ENCODE results near the gene QKI.
A peak's percentile ranks its signal among the peaks of the same experiment; 100 is the strongest.

The QKI gene

GRCh38 chr6:163414117-163414945, at the start of gene QKI:
Gene QKI (plus strand): TSS chr6:163414718. CDS start chr6:163415194, 476 bp downstream.
- H3K9me3 ChIP-seq (ENCODE audit: control insufficient read depth, low read length): no peaks in the 10 kb centered on the region
- no peaks in the 10 kb centered on the region for H3K27me3 ChIP-seq (ENCODE audit: control insufficient read depth, insufficient read depth, low read length)
- H3K4me3 ChIP-seq (ENCODE audit: low read length): peak within 1 kb of the TSS; percentile 76

GRCh38 chr6:163366288-163366687, 48.2 kb upstream of the QKI start:
- Histone ChIP-seq H3K27me3 (ENCODE audit: control insufficient read depth, insufficient read depth, low read length) (no peaks in the 10 kb centered on the region), H3K4me1 (ENCODE audit: control insufficient read depth, insufficient read depth, low read length) (no peaks in the 10 kb centered on the region), H3K36me3 (ENCODE audit: control insufficient read depth, insufficient read depth, low read length) (no peaks in the 10 kb centered on the region), H3K9me3 (ENCODE audit: control insufficient read depth, low read length) (no peaks in the 10 kb centered on the region), H3K4me3 (ENCODE audit: low read length) (no peak overlapping the region), H3K9ac (ENCODE audit: low read length) (no peak overlapping the region)

More at GRCh38 chr6:163414117-163414945, at the start of gene QKI:
- Histone ChIP-seq H3K4me1 (ENCODE audit: control insufficient read depth, insufficient read depth, low read length) (peaks cover 1% of the 10 kb centered on the region), H3K9ac (ENCODE audit: low read length) (peak within 1 kb of the TSS; percentile 86), H3K36me3 (ENCODE audit: control insufficient read depth, insufficient read depth, low read length) (no peaks in the 10 kb centered on the region)

GRCh38 chr6:163367497-163368183, 46.9 kb upstream of the QKI start:
- no peaks in the 10 kb centered on the region for H3K4me1 ChIP-seq (ENCODE audit: control insufficient read depth, insufficient read depth, low read length)
- no peaks in the 10 kb centered on the region for H3K9me3 ChIP-seq (ENCODE audit: control insufficient read depth, low read length)
- H3K27me3 ChIP-seq (ENCODE audit: control insufficient read depth, insufficient read depth, low read length): no peaks in the 10 kb centered on the region
- no peaks in the 10 kb centered on the region for H3K36me3 ChIP-seq (ENCODE audit: control insufficient read depth, insufficient read depth, low read length)
- no peak overlapping the region for H3K4me3 ChIP-seq (ENCODE audit: low read length)
- no peak overlapping the region for H3K9ac ChIP-seq (ENCODE audit: low read length)

- Histone ChIP-seq H3K36me3 (ENCODE audit: control insufficient read depth, insufficient read depth, low read length) (no peaks in the 10 kb centered on the region), H3K9ac (ENCODE audit: low read length) (no peak overlapping the region), H3K4me1 (ENCODE audit: control insufficient read depth, insufficient read depth, low read length) (no peaks in the 10 kb centered on the region), H3K9me3 (ENCODE audit: control insufficient read depth, low read length) (no peaks in the 10 kb centered on the region), H3K4me3 (ENCODE audit: low read length) (no peak overlapping the region), H3K27me3 (ENCODE audit: control insufficient read depth, insufficient read depth, low read length) (no peaks in the 10 kb centered on the region)
Measured at GRCh38 chr6:163369141-163369540, 45.4 kb upstream of the QKI start.

- Histone ChIP-seq H3K36me3 (ENCODE audit: control insufficient read depth, insufficient read depth, low read length) (no peaks in the 10 kb centered on the region), H3K4me1 (ENCODE audit: control insufficient read depth, insufficient read depth, low read length) (no peaks in the 10 kb centered on the region), H3K9me3 (ENCODE audit: control insufficient read depth, low read length) (no peaks in the 10 kb centered on the region), H3K9ac (ENCODE audit: low read length) (no peak overlapping the region), H3K27me3 (ENCODE audit: control insufficient read depth, insufficient read depth, low read length) (no peaks in the 10 kb centered on the region), H3K4me3 (ENCODE audit: low read length) (no peak overlapping the region)
Measured at GRCh38 chr6:163369628-163370365, 44.7 kb upstream of the QKI start.

GRCh38 chr6:163370464-163371117, 43.9 kb upstream of the QKI start:
- Histone ChIP-seq H3K9me3 (ENCODE audit: control insufficient read depth, low read length) (no peaks in the 10 kb centered on the region), H3K9ac (ENCODE audit: low read length) (no peak overlapping the region), H3K4me3 (ENCODE audit: low read length) (no peak overlapping the region), H3K27me3 (ENCODE audit: control insufficient read depth, insufficient read depth, low read length) (no peaks in the 10 kb centered on the region), H3K36me3 (ENCODE audit: control insufficient read depth, insufficient read depth, low read length) (no peaks in the 10 kb centered on the region), H3K4me1 (ENCODE audit: control insufficient read depth, insufficient read depth, low read length) (no peaks in the 10 kb centered on the region)

- Histone ChIP-seq H3K36me3 (ENCODE audit: control insufficient read depth, insufficient read depth, low read length) (no peaks in the 10 kb centered on the region), H3K9me3 (ENCODE audit: control insufficient read depth, low read length) (no peaks in the 10 kb centered on the region)
Measured at GRCh38 chr6:163371129-163371528, 43.4 kb upstream of the QKI start.

GRCh38 chr6:163373240-163373639, 41.3 kb upstream of the QKI start:
- H3K27me3 ChIP-seq (ENCODE audit: control insufficient read depth, insufficient read depth, low read length): no peaks in the 10 kb centered on the region
- no peaks in the 10 kb centered on the region for H3K9me3 ChIP-seq (ENCODE audit: control insufficient read depth, low read length)
- no peak overlapping the region for H3K4me3 ChIP-seq (ENCODE audit: low read length)
- no peaks in the 10 kb centered on the region for H3K4me1 ChIP-seq (ENCODE audit: control insufficient read depth, insufficient read depth, low read length)
- no peak overlapping the region for H3K9ac ChIP-seq (ENCODE audit: low read length)
- H3K36me3 ChIP-seq (ENCODE audit: control insufficient read depth, insufficient read depth, low read length): no peaks in the 10 kb centered on the region

More at GRCh38 chr6:163371129-163371528, 43.4 kb upstream of the QKI start:
- no peak overlapping the region for H3K4me3 ChIP-seq (ENCODE audit: low read length)
- no peaks in the 10 kb centered on the region for H3K27me3 ChIP-seq (ENCODE audit: control insufficient read depth, insufficient read depth, low read length)
- no peaks in the 10 kb centered on the region for H3K4me1 ChIP-seq (ENCODE audit: control insufficient read depth, insufficient read depth, low read length)
- no peak overlapping the region for H3K9ac ChIP-seq (ENCODE audit: low read length)

GRCh38 chr6:163375361-163375760, 39.2 kb upstream of the QKI start:
- Histone ChIP-seq H3K4me3 (ENCODE audit: low read length) (no peak overlapping the region), H3K36me3 (ENCODE audit: control insufficient read depth, insufficient read depth, low read length) (no peaks in the 10 kb centered on the region), H3K9ac (ENCODE audit: low read length) (no peak overlapping the region), H3K27me3 (ENCODE audit: control insufficient read depth, insufficient read depth, low read length) (no peaks in the 10 kb centered on the region), H3K9me3 (ENCODE audit: control insufficient read depth, low read length) (no peaks in the 10 kb centered on the region), H3K4me1 (ENCODE audit: control insufficient read depth, insufficient read depth, low read length) (no peaks in the 10 kb centered on the region)

- Histone ChIP-seq H3K27me3 (ENCODE audit: control insufficient read depth, insufficient read depth, low read length) (no peaks in the 10 kb centered on the region), H3K4me3 (ENCODE audit: low read length) (no peak overlapping the region), H3K4me1 (ENCODE audit: control insufficient read depth, insufficient read depth, low read length) (no peaks in the 10 kb centered on the region), H3K9me3 (ENCODE audit: control insufficient read depth, low read length) (no peaks in the 10 kb centered on the region), H3K9ac (ENCODE audit: low read length) (no peak overlapping the region), H3K36me3 (ENCODE audit: control insufficient read depth, insufficient read depth, low read length) (no peaks in the 10 kb centered on the region)
Measured at GRCh38 chr6:163376187-163376586, 38.3 kb upstream of the QKI start.

GRCh38 chr6:163377561-163377960, 37.0 kb upstream of the QKI start:
- H3K9ac ChIP-seq (ENCODE audit: low read length): no peak overlapping the region
- no peaks in the 10 kb centered on the region for H3K9me3 ChIP-seq (ENCODE audit: control insufficient read depth, low read length)

More at GRCh38 chr6:163377561-163377960, 37.0 kb upstream of the QKI start:
- Histone ChIP-seq H3K4me1 (ENCODE audit: control insufficient read depth, insufficient read depth, low read length) (no peaks in the 10 kb centered on the region), H3K36me3 (ENCODE audit: control insufficient read depth, insufficient read depth, low read length) (no peaks in the 10 kb centered on the region), H3K4me3 (ENCODE audit: low read length) (no peak overlapping the region), H3K27me3 (ENCODE audit: control insufficient read depth, insufficient read depth, low read length) (no peaks in the 10 kb centered on the region)

Data from mucosa of stomach (tissue), 1 donor.